ENCODE data around the gene MOB4.
"Not testable (repeated sequence)": the region's sequence is repeated elsewhere in the genome, so short reads cannot be mapped to it uniquely, and the experiment has no call there.

The MOB4 gene

GRCh38 chr2:197514754-197515153, 1.1 kb upstream of the MOB4 start:
- DNase-seq (ENCODE audit: low spot score) = no peak

GRCh38 chr2:197515315-197515738, 539 bp upstream of the MOB4 start:
- DNase-seq (ENCODE audit: low spot score) = no peak

- DNase-seq (ENCODE audit: low spot score) = peak; percentile 34
Measured at GRCh38 chr2:197516393-197516761, 511 bp downstream of the MOB4 start.

GRCh38 chr2:197517150-197517549, 1.3 kb downstream of the MOB4 start:
- DNase-seq (ENCODE audit: low spot score) = no peak

GRCh38 chr2:197538412-197538811, 22.5 kb downstream of the MOB4 start:
- no peak for DNase-seq (ENCODE audit: low spot score)

DNA sequence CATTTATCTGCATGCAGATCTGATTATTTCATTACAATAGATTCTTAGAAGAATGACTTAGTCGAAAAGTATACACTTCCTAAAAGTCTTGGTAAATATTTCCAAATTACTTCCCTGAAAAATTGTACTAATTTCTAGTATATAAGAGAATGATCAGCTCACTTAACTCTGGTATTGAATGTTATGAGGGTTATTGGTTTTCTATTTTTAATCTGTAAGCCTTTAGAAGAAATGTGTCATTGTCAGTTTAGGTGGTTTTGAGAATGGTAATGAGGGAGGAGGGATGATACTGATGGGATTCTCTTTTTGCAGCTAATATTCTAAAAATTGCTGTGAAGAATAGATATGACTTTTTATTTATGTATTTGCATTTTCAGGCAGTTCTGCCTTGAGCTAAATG, 23.9 kb downstream of the MOB4 start:
- no peak for DNase-seq (ENCODE audit: low spot score)

DNA sequence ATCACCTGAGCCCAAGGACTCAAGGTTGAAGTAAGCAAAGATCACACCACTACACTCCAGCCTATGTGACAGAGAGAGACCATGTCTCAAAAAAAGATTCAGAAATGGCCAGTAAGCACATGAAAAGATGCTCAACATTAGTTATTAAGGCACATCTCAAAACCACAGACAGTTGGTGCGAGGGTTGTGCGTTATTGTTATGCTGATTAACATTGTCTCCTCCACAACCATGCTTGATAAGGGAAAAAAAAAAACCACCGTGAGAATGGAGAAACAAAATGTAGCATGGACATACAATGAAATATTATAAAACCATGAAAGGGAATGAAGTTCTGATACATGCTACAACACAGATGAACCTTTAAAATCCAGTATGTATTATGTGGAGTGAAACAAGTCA, 27.3 kb downstream of the MOB4 start:
- no peak for DNase-seq (ENCODE audit: low spot score)

DNA sequence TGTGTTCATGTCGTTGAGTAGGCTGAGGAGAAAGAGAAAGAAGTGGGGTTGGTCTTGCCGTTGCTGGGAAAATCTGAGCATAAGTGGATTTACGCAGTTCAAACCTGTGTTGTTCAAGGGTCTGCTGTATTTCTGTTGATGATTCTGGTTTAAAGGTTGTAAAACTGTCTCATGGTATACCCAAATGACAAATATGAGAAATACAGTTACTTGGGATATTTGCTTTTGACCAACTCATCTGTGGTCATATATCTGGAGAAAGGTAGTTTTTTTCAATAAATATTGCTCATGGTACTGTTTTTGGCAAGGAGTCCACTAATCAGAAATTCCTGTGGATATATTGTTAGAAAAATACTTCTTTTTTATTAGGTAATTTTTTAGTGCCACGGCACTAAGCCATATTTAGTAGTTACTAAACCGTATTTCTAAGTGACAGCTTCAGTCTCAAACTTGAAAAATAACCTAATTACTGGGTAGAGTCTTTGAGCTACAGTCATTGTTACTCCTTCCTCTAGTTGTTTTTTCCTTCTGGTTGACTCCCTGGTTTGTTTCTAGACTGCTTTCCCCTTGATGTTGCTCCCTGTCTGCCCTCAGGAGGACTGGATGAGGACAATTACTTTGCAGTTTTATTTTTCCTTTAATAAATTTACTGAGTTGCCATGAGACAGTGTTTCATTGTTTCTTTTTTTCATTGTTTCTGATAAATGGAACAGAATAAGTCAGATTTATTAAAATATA, 31.5 kb downstream of the MOB4 start:
- no peak for DNase-seq (ENCODE audit: low spot score)

GRCh38 chr2:197548582-197548981, 32.7 kb downstream of the MOB4 start:
- DNase-seq (ENCODE audit: low spot score) = no peak

GRCh38 chr2:197551260-197551659, 35.4 kb downstream of the MOB4 start:
- not testable (repeated sequence) for DNase-seq (ENCODE audit: low spot score)

- DNase-seq (ENCODE audit: low spot score) = no peak
Measured at GRCh38 chr2:197555467-197555866, 39.6 kb downstream of the MOB4 start.

GRCh38 chr2:197556456-197556855, 40.6 kb downstream of the MOB4 start:
- DNase-seq (ENCODE audit: low spot score) = no peak

DNA sequence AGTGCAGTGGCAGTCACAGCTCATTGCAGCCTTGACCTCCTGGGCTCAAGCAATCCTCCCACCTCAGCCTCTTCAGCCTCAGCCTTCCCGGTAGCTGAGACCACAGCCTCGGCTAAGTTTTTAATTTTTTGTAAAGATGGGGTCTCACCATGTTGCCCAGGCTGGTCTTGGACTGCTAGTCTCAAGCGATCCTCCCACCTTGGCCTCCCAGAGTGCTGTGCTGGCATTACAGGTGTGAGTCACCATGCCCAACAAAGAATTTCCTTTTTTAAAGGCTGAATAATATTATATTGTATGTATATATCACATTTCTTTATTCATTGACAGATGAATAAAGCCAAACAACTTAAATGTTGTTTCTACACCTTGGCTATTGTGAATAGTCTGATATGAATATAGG, 42.5 kb downstream of the MOB4 start:
- no peak for DNase-seq (ENCODE audit: low spot score)

DNA sequence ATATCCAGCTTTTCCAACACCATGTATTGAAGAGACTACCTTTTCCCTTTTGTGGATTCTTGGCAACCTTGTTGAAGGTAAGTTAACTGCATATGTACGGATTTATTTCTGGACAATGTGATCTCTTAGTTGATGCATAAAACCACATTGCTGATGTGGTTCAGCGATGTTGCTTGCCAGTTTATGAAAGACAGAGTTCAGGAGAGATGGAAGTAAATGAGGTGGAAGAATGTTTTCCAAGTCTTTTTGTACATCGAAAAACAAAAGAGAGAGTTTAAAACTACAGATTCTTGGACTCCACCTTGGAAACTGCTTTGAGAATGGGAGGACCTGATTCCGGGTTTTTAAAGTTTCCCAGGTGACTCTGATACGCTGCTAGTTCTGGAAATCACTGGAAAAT, 43.8 kb downstream of the MOB4 start:
- DNase-seq (ENCODE audit: low spot score) = no peak

DNA sequence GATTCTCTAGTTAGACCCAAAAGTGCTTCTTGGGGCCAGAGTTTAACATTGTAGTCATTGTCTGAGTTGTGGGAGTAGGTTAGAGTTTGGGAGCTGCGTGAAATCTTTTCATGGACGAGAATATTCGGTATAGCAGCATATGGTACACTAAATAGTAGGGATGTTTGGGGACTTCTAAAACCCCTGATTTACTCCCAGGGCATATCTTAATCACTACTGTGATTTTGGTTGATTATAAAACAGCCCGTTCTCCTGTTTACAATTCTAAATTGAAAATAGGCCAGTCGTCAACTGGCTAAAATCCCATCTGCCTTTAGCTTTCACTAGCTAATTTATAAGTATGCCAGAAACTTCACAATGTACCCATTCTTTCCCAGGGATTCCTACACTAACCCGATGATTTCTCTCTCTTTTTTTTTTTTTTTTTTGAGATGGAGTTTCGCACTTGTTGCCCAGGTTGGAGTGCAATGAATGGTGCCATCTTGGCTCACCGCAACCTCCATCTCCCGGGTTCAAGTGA, 44.3 kb downstream of the MOB4 start:
- no peak for DNase-seq (ENCODE audit: low spot score)

- DNase-seq (ENCODE audit: low spot score) = no peak
Measured at GRCh38 chr2:197571627-197572271, 55.9 kb downstream of the MOB4 start.

- DNase-seq (ENCODE audit: low spot score) = no peak
Measured at GRCh38 chr2:197573608-197574007, 57.7 kb downstream of the MOB4 start.

DNA sequence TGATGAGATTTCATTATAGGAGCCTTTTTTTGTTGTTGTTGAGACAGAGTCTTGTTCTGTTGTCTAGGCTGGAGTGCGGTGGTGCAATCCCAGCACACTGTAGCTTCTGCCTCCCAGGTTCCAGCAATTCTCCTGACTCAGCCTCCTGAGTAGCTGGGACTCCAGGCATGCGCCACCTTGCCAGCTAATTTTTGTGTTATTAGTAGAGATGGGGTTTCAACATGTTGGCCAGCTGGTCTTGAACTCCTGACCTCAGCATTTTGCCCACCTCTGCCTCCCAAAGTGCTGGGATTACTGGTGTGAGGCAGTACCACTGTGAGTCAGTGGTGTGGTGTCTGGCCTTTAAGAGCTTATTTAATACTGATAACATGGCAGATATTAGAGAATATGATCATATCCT, 60.1 kb downstream of the MOB4 start:
- DNase-seq (ENCODE audit: low spot score) = no peak

DNA sequence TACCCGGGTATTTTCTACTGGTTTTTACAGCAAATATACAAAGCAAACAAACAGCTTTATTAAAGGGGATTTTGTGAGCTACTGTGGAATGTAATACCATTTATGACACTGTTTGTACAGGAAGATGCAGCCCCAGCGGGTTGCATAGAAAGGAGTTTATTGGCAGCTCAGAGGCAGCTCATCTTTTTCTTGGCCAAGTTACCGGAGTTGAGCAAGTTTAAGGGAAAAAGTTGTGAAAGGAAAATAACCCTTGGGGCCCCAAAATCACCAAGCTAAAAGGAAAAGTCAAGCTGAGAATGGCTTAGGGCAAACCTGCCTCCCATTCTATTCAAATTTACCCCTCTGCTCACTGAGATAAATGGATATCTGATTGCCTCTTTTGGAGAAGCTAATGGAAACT, 60.8 kb downstream of the MOB4 start:
- no peak for DNase-seq (ENCODE audit: low spot score)

- no peak for DNase-seq (ENCODE audit: low spot score)
Measured at GRCh38 chr2:197577446-197577845, 61.6 kb downstream of the MOB4 start.

DNA sequence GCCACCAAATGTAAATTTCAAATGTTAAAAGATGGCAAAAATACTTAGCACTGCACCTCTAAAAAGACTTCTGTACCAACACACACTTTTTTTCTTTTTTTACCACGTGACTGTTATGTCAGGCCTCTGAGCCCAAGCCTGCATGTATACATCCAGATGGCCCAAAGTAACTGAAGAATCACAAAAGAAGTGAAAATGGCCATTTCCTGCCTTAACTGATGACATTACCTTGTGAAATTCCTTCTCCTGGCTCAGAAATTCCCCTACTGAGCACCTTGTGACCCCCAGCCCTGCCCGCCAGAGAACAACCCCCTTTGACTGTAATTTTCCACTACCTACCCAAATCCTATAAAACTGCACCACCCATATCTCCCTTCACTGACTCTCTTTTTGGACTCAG, 62.4 kb downstream of the MOB4 start:
- DNase-seq (ENCODE audit: low spot score) = not testable (repeated sequence)

- DNase-seq (ENCODE audit: low spot score) = not testable (repeated sequence)
Measured at GRCh38 chr2:197580166-197580565, 64.3 kb downstream of the MOB4 start.

DNA sequence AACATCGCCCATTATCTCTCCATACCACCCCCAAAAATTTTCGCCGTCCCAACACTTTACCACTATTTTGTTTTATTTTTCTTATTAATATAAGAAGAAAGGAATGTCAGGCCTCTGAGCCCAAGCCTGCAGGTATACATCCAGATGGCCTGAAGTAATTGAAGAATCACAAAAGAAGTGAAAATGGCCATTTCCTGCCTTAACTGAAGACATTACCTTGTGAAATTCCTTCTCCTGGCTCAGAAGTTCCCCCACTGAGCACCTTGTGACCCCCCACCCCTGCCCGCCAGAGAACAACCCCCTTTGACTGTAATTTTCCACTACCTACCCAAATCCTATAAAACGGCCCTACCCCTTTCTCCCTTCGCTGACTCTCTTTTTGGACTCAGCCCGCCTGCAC, 71.4 kb downstream of the MOB4 start:
- not testable (repeated sequence) for DNase-seq (ENCODE audit: low spot score)

All from HuH-7.5 (cell line).